Measurements from ENCODE around the gene KRTAP5-9. TPM values are rescaled to one million over a fixed set of nuclear protein-coding genes. Genes with fewer than 3 reads are reported as not detected.

KRTAP5-9 gene
- total and polyA plus RNA-seq, 10 of the 15 experiments (the other 5 are each of a cell fraction or from before 2014, with no cell fraction given), result 0.06 to 0.38 (median 0.19) TPM; not detected in 4

- H3K4me1 ChIP-seq (ENCODE audit: control insufficient read depth, insufficient read depth, low read length), result 0 out of 2 replicates have a peak, but pooled peaks cover 2% of the 10 kb centered on the region
- H3K9me3 ChIP-seq (replicated peaks; ENCODE audit: control insufficient read depth, insufficient read depth, low read length), result no peaks in the 10 kb centered on the region; the same call in 2 of the 3 replicates
- H3K79me2 ChIP-seq (ENCODE audit: control insufficient read depth, insufficient read depth, low read length), result no peaks in the 10 kb centered on the region
- H3K27me3 ChIP-seq (replicated peaks in 1 of 2; ENCODE audit: control insufficient read depth in 2 of 2, insufficient read depth in 2 of 2, low read length in 1 of 2), result no peaks in the 10 kb centered on the region
- WGBS (ENCODE audit: insufficient coverage, insufficient replicate concordance, low lambda C conversion rate, missing lambda C conversion rate), result 93% methylated on average over 9 of the region's 9 CpGs
- intact Hi-C loops (cut with micrococcal nuclease; ENCODE audit: unreplicated experiment) (no loop called here), in situ Hi-C loops (cut with MboI) (no loop called here)
- H2AFZ ChIP-seq (ENCODE audit: control insufficient read depth, low read depth, low read length), result no peak overlapping the region
- H3K4me3 ChIP-seq, result no peak overlapping the region
- H3K9ac ChIP-seq (ENCODE audit: control insufficient read depth, insufficient read depth, low read length), result no peak overlapping the region
- H3K4me2 ChIP-seq (ENCODE audit: control insufficient read depth, insufficient read depth), result no peak overlapping the region
- H4K20me1 ChIP-seq (ENCODE audit: control insufficient read depth, insufficient read depth), result no peaks in the 10 kb centered on the region
- ChIA-PET RAD21 (ENCODE audit: unreplicated experiment) (no interaction called here), SMC1A (ENCODE audit: uncharacterized antibody, unreplicated experiment) (interaction anchor here (1.0 to 1.1 kb wide), 3 partner anchors 14 to 37 kb away, joined by 3 read pairs; no protein-coding TSS in a partner anchor), CTCF (no interaction called here), POLR2A (no interaction called here)
- FAIRE-seq, result no peak
- peaks cover 5 to 6% of the 10 kb centered on the region in 2 experiments; a peak in 3 of 4 replicates for H3K36me3 ChIP-seq (ENCODE audit: control insufficient read depth in 2 of 2, insufficient read depth in 2 of 2, low read length in 1 of 2)
- BruUV-seq (replicated peaks), result no TSS peak
- H3K27ac ChIP-seq (ENCODE audit: control insufficient read depth, insufficient read depth), result no peak overlapping the region
- ATAC-seq, result no peak
- DNase-seq (ENCODE audit: low read depth, low spot score), result no peak
- no peak for TF ChIP-seq NR2C2 (IDR thresholded peaks at IDR 0.05; ENCODE audit: borderline replicate concordance, control insufficient read depth, insufficient read length, low read depth)
These were observed 42.4 kb upstream of the KRTAP5-9 start for GRCh38 chr11:71505781-71506180.

- WGBS (ENCODE audit: insufficient coverage, insufficient replicate concordance, low lambda C conversion rate, missing lambda C conversion rate), result 79% methylated on average over 5 of the region's 5 CpGs
- in situ Hi-C loops (cut with MboI), result no loop called here
- H3K4me2 ChIP-seq (ENCODE audit: control insufficient read depth, insufficient read depth), result no peak overlapping the region
- no TSS peak for BruUV-seq (replicated peaks)
- FAIRE-seq (no peak), ATAC-seq (no peak), DNase-seq (ENCODE audit: low read depth, low spot score) (no peak)
- CTCF ChIA-PET, result interaction anchor here (0.6 to 0.7 kb wide), 2 partner anchors 87 to 1218 kb away, joined by 3 read pairs; no protein-coding TSS in a partner anchor
- 0 out of 2 replicates have a peak, but pooled peaks cover 2% of the 10 kb centered on the region for H3K4me1 ChIP-seq (ENCODE audit: control insufficient read depth, insufficient read depth, low read length)
- no peak overlapping the region for H3K27ac ChIP-seq (ENCODE audit: control insufficient read depth, insufficient read depth)
- no peaks in the 10 kb centered on the region for H3K27me3 ChIP-seq (replicated peaks in 1 of 2; ENCODE audit: control insufficient read depth in 2 of 2, insufficient read depth in 2 of 2, low read length in 1 of 2)
- peaks cover 0 to 2% of the 10 kb centered on the region in 2 experiments; a peak in 3 of 4 replicates for H3K36me3 ChIP-seq (ENCODE audit: control insufficient read depth in 2 of 2, insufficient read depth in 2 of 2, low read length in 1 of 2)
- no peaks in the 10 kb centered on the region; the same call in 2 of the 3 replicates for H3K9me3 ChIP-seq (replicated peaks; ENCODE audit: control insufficient read depth, insufficient read depth, low read length)
- no peak overlapping the region for H3K9ac ChIP-seq (ENCODE audit: control insufficient read depth, insufficient read depth, low read length)
- H4K20me1 ChIP-seq (ENCODE audit: control insufficient read depth, insufficient read depth), result no peaks in the 10 kb centered on the region
- intact Hi-C loops (cut with micrococcal nuclease; ENCODE audit: unreplicated experiment), result no loop called here
- H3K4me3 ChIP-seq, result no peak overlapping the region
- SMC1A ChIA-PET (ENCODE audit: uncharacterized antibody, unreplicated experiment), result no interaction called here
- H3K79me2 ChIP-seq (ENCODE audit: control insufficient read depth, insufficient read depth, low read length), result no peaks in the 10 kb centered on the region
- POLR2A ChIA-PET, result interaction anchor here (0.6 kb wide), 1 partner anchor 81 kb away, joined by 3 read pairs; no protein-coding TSS in a partner anchor
- TF ChIP-seq ZBED1 (IDR thresholded peaks at IDR 0.05; ENCODE audit: borderline replicate concordance) (no peak), RUNX3 (IDR thresholded peaks at IDR 0.05; ENCODE audit: low read length) (no peak), ATF3 (IDR thresholded peaks at IDR 0.05; ENCODE audit: borderline replicate concordance, extremely low read depth, low read depth, low read length) (no peak), PAX5 (IDR thresholded peaks at IDR 0.05; ENCODE audit: borderline replicate concordance, low read depth, low read length) (no peak)
- RAD21 ChIA-PET (ENCODE audit: unreplicated experiment), result no interaction called here
- no peak overlapping the region for H2AFZ ChIP-seq (ENCODE audit: control insufficient read depth, low read depth, low read length)
These were observed 41.1 kb upstream of the KRTAP5-9 start for GRCh38 chr11:71507102-71507501.

All from GM12878 (cell line).